Cardiac muscle cell (in vitro differentiated cells and primary cell): ENCODE measurements around the gene EBP. TPM values are rescaled to one million over a fixed set of nuclear protein-coding genes. Genes with fewer than 3 reads are reported as not detected.

Source experiments
- DNase-seq, 2 donors: peaks; one replicate each; pipeline versions ENCODE4 v3.0.0 to v3.0.0-alpha.2; 2010 to 2017; ENCODE audit warnings: low read depth in 1 of 2, low spot score in 1 of 2
- H3K27ac ChIP-seq: fragments of 200-600 bp; sonication (generic); 2 replicates; pipeline ENCODE4 v1.5.1; 2016
- H3K27me3 ChIP-seq: fragments of 200-600 bp; sonication (generic); 2 replicates; pipeline ENCODE4 v1.6.0; 2016; ENCODE audit warnings: control low read depth
- H3K36me3 ChIP-seq: fragments of 200-600 bp; sonication (generic); 2 replicates; pipeline ENCODE4 v1.5.1; 2016; ENCODE audit warnings: control low read depth
- H3K4me1 ChIP-seq: fragments of 200-600 bp; sonication (generic); 2 replicates; pipeline ENCODE4 v1.8.1; 2017; ENCODE audit warnings: low read depth, mild to moderate bottlenecking, mixed run types
- H3K4me3 ChIP-seq: fragments of 200-600 bp; sonication (generic); 2 replicates; pipeline ENCODE4 v1.5.1; 2016; ENCODE audit warnings: mild to moderate bottlenecking
- H3K9me3 ChIP-seq: fragments of 200-600 bp; sonication (generic); 2 replicates; pipeline ENCODE4 v1.5.1; 2017; ENCODE audit warnings: low read depth, mild to moderate bottlenecking, control low read depth
- polyA plus RNA-seq: library from polyadenylated mRNA; unstranded; fragments of >200 nt; fragmentation: Nextera tagmentation; extraction: Ambion mirVana; gene quantifications from 2 replicates; pipeline ENCODE4 v1.2.1, GENCODE V29; 2016
- total RNA-seq: library from RNA; depleted of rRNA; stranded (reverse); fragments of >200 nt; gene quantifications from 2 replicates; pipeline ENCODE4 v1.2.3, GENCODE V29; 2016
- TF ChIP-seq, protein P1 (sequence below): IDR thresholded peaks from 2 replicates; pipeline ENCODE4 v1.5.1; 2012; ENCODE audit warnings: low read depth, mild to moderate bottlenecking, low read length

EBP gene
- total and polyA plus RNA-seq, 2 experiments from 2014 or later, result 74.5 to 159 TPM

DNA sequence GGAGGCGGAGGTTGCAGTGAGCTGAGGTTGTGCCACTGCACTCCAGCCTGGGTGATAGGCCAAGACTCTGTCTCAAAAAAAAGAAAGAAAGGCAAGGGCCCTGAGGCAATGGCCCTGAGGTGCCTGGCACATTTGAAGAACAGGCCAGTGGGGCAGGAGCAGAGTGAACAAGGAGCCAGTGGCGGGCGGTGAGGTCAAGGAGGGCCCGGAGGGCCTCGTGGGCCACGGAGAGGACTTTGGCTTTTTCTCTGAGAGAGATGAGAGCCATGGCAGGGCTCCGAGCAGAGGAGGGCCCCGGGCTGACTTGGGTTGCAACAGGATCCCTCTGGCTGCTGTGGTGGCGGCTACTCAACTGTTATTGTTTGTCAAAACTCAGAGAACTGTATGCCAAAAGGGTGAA lies 32.3 kb upstream of the EBP start:
- TF ChIP-seq, protein P1, sequence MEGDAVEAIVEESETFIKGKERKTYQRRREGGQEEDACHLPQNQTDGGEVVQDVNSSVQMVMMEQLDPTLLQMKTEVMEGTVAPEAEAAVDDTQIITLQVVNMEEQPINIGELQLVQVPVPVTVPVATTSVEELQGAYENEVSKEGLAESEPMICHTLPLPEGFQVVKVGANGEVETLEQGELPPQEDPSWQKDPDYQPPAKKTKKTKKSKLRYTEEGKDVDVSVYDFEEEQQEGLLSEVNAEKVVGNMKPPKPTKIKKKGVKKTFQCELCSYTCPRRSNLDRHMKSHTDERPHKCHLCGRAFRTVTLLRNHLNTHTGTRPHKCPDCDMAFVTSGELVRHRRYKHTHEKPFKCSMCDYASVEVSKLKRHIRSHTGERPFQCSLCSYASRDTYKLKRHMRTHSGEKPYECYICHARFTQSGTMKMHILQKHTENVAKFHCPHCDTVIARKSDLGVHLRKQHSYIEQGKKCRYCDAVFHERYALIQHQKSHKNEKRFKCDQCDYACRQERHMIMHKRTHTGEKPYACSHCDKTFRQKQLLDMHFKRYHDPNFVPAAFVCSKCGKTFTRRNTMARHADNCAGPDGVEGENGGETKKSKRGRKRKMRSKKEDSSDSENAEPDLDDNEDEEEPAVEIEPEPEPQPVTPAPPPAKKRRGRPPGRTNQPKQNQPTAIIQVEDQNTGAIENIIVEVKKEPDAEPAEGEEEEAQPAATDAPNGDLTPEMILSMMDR, result no peak
- Histone ChIP-seq H3K4me3 (no peak overlapping the region), H3K36me3 (no peaks in the 10 kb centered on the region), H3K27ac (no peak overlapping the region), H3K9me3 (no peaks in the 10 kb centered on the region), H3K4me1 (no peaks in the 10 kb centered on the region), H3K27me3 (no peaks in the 10 kb centered on the region)
- DNase-seq, result no peak

DNA sequence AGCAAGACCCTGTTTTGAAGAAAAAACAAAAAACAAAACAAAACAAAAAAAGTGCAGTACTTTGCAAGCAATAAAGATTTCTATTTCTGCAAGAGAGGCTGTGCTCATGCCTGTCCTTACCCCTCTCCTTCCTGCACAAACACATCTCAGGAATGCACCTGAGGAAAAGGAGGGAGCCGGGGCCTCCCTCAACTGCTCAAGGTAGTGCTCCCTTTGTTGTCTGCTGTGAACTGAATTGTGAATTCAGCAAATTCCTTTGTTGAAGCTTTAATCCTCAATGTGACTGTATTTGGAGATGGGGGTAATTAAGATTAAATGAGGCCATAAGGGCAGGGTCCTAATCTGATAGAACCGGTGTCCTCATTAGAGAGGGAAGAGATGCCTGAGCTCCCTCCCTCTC lies 31.7 kb upstream of the EBP start:
- Histone ChIP-seq H3K9me3 (no peaks in the 10 kb centered on the region), H3K36me3 (no peaks in the 10 kb centered on the region), H3K4me3 (no peak overlapping the region), H3K27ac (no peak overlapping the region), H3K4me1 (no peaks in the 10 kb centered on the region), H3K27me3 (no peaks in the 10 kb centered on the region)
- no peak for DNase-seq
- TF ChIP-seq, protein P1, result no peak

DNA sequence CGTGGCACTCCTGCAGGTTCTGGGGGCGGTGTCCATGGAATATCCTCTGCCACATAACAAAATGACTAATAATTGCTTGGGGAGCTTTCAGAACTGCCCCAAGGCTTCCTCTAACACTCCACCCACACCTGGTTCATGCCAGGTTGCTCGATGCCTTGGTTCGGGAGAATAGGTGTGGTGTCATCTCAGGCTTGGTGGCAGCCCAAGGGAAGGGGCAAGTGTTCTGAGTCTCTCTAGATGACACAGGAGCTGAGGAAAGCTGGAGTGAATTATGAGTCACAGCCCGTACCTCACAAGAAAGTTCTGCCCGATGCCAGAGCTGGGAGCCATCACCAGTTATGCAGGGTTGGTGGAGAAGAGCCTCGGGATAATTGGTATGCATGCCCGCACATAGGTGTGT lies 30.9 kb upstream of the EBP start:
- no peak overlapping the region for H3K4me3 ChIP-seq
- no peaks in the 10 kb centered on the region for H3K9me3 ChIP-seq
- no peaks in the 10 kb centered on the region for H3K36me3 ChIP-seq
- H3K4me1 ChIP-seq, result no peaks in the 10 kb centered on the region
- no peak overlapping the region for H3K27ac ChIP-seq
- H3K27me3 ChIP-seq, result no peaks in the 10 kb centered on the region
- TF ChIP-seq, protein P1, result no peak
- DNase-seq, result no peak

DNA sequence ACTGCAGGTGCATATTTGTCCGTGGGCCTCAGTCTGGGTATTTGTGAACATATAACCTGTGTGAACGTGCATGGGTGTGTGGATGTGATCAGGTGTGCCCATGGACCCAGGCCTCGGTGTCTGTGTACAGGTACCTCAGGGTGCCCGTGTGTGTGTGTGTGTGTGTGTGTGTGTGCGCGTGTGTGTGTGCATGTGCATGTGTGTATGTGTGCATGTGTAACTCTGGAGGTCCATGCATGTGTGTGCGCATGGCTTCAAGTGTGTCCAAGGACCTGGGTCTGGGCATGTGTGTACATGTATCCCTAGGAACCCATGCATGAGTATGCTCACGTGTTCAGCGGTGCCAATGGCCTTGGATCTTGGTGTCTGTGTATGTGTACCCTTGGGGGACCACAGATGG lies 29.8 kb upstream of the EBP start:
- H3K4me3 ChIP-seq, result no peak overlapping the region
- TF ChIP-seq, protein P1, result no peak
- H3K27me3 ChIP-seq, result no peaks in the 10 kb centered on the region
- H3K4me1 ChIP-seq, result no peaks in the 10 kb centered on the region
- no peak overlapping the region for H3K27ac ChIP-seq
- DNase-seq, result no peak
- H3K36me3 ChIP-seq, result no peaks in the 10 kb centered on the region
- no peaks in the 10 kb centered on the region for H3K9me3 ChIP-seq

DNA sequence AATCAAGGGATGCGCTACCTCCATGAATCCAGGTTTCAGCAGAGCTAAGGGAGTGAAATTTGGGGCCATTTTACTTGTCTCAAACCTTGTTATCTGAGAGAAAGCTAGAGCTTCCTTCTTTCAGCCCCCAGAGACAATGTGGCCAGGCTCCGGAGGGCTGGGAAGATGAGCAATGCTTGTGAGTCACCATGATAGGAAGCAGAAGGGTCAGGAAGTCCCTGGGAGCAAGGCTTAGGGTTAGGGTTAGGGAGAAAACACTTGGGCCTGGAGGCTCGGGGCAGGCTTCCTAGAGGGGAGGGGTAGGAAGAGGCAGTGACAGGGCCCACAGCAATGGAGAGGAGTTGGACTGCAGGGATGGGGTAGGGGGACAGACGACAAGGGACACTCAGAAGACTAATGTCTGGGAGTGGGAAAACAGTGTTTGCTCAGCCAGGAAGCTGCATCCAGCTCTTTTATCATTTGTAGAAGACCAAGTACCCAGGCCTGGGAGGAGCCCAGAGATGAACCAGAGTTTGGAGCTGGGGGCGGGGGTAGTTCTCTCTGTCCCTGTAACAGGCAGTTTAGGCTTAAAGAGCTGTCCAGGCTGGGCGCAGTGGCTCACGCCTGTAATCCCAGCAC lies 29.2 kb upstream of the EBP start:
- H3K27ac ChIP-seq, result no peak overlapping the region
- TF ChIP-seq, protein P1, result no peak
- no peak for DNase-seq
- H3K36me3 ChIP-seq, result no peaks in the 10 kb centered on the region
- no peaks in the 10 kb centered on the region for H3K4me1 ChIP-seq
- no peaks in the 10 kb centered on the region for H3K27me3 ChIP-seq
- no peak overlapping the region for H3K4me3 ChIP-seq
- H3K9me3 ChIP-seq, result no peaks in the 10 kb centered on the region
